Upper lobe of left lung (tissue), 6 donors: Measurements from ENCODE around the gene GRIN2A. TPM values are rescaled to one million over a fixed set of nuclear protein-coding genes. Genes with fewer than 3 reads are reported as not detected.

Experiments used
- ATAC-seq, 2 donors: fragments of 200-7000 bp; cut with Tn5 transposase; one replicate each; pipeline ENCODE4 v1.9.1; 2022; ENCODE audit warnings: mild to moderate bottlenecking in 2 of 2, moderate library complexity in 2 of 2; ENCODE audit not compliant: low FRiP score in 2 of 2
- DNase-seq, 2 donors: peaks; one replicate each; pipeline ENCODE4 v3.0.0-alpha.2; 2019 to 2020
- H3K27ac ChIP-seq, 4 donors: fragments of 200-600 bp; sonication (generic); one replicate each; pipeline ENCODE4 v1.5.1; 2016 to 2019
- H3K27me3 ChIP-seq, 4 donors: fragments of 200-600 bp; sonication (generic); one replicate each; pipeline ENCODE4 v1.5.1; 2017 to 2019
- H3K36me3 ChIP-seq, 4 donors: fragments of 200-600 bp; sonication (generic); one replicate each; pipeline ENCODE4 v1.5.1; 2016 to 2019
- H3K4me1 ChIP-seq, 4 donors: fragments of 200-600 bp; sonication (generic); one replicate each; pipeline ENCODE4 v1.5.1; 2018 to 2019
- H3K4me3 ChIP-seq, 4 donors: fragments of 200-600 bp; sonication (generic); one replicate each; pipeline ENCODE4 v1.5.1; 2017 to 2019; ENCODE audit warnings: mild to moderate bottlenecking in 2 of 4, moderate library complexity in 1 of 4
- H3K9me3 ChIP-seq, 4 donors: fragments of 200-600 bp; sonication (generic); one replicate each; pipeline ENCODE4 v1.5.1; 2018 to 2019
- EP300 ChIP-seq, 4 donors: sonication (generic); formaldehyde crosslinking; IDR thresholded peaks; one replicate each; pipeline ENCODE4 v1.5.1; 2017; ENCODE audit warnings: antibody characterized with exemption in 4 of 4, control low read depth in 2 of 4
- POLR2A ChIP-seq, 4 donors: fragments of 450-650 bp; IDR thresholded peaks; one replicate each; pipeline ENCODE4 v1.5.1; 2016 to 2017; ENCODE audit warnings: antibody characterized with exemption in 4 of 4, mild to moderate bottlenecking in 2 of 4
- POLR2AphosphoS5 ChIP-seq, 2 donors: sonication (generic); formaldehyde crosslinking; IDR thresholded peaks; one replicate each; pipeline ENCODE4 v1.5.1; 2017; ENCODE audit warnings: antibody characterized with exemption in 2 of 2
- WGBS, 2 donors: methylation state at CpG; one replicate each; pipeline ENCODE4 v1.1.5; 2017 to 2018; 5-methylcytosine and 5-hydroxymethylcytosine counted together
- total RNA-seq, 6 donors: library from RNA; depleted of rRNA in 4 of 6; stranded (reverse); fragments of >200 nt in 4 of 6; gene quantifications; one replicate each; pipeline versions ENCODE4 v1.1.0 to v1.2.1, GENCODE V29; 2016 to 2021
- TF ChIP-seq, protein P1 (sequence below), 6 experiments: fragments of 450-650 bp in 4 of 6; fragments of 200-600 bp in 2 of 6; sonication (generic) in 2 of 6; IDR thresholded peaks; one replicate each; pipeline ENCODE4 v1.5.1; 2016 to 2019; ENCODE audit warnings: antibody characterized with exemption in 6 of 6
- donor health status: DM: no; HTN: no; CAD: no; lungs with moderate emphysema.
- donor health status: DM: no; HTN: yes; CAD: no; lungs with severe emphysema.

The GRIN2A gene
- total RNA-seq, 6 donors from 2014 or later, result 0.11 to 0.57 (median 0.30) TPM; not detected in 3

GRCh38 chr16:9874219-9874618 lies 308.0 kb downstream of the GRIN2A start:
- 68 to 70% methylated on average over 6 to 7 of the region's 7 CpGs for WGBS, 2 donors
- DNase-seq (no peak), ATAC-seq (no peak)

DNA sequence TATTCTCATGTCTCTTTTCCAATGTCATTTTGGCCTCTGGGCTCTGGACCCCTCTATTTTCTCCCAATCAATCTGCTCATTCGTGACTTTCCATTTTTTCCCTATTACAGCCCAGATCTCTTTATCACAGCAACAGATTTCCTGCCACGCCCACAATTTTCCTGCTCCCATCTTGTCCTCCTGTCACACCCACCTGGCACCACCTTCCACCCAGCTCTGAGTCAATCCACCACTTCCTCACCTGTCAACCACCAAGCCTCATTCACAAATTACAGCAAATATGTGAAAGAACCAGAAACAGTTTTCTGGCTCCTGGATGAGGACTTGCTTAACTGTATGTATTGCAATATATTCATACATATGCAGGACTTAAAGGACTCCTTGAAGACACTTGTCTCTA lies 311.3 kb downstream of the GRIN2A start:
- TF ChIP-seq EP300 (IDR thresholded peaks at IDR 0.05) (no peak), POLR2A (IDR thresholded peaks at IDR 0.05) (no peak), POLR2AphosphoS5 (IDR thresholded peaks at IDR 0.05) (no peak)
- TF ChIP-seq, protein P1, sequence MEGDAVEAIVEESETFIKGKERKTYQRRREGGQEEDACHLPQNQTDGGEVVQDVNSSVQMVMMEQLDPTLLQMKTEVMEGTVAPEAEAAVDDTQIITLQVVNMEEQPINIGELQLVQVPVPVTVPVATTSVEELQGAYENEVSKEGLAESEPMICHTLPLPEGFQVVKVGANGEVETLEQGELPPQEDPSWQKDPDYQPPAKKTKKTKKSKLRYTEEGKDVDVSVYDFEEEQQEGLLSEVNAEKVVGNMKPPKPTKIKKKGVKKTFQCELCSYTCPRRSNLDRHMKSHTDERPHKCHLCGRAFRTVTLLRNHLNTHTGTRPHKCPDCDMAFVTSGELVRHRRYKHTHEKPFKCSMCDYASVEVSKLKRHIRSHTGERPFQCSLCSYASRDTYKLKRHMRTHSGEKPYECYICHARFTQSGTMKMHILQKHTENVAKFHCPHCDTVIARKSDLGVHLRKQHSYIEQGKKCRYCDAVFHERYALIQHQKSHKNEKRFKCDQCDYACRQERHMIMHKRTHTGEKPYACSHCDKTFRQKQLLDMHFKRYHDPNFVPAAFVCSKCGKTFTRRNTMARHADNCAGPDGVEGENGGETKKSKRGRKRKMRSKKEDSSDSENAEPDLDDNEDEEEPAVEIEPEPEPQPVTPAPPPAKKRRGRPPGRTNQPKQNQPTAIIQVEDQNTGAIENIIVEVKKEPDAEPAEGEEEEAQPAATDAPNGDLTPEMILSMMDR (IDR thresholded peaks at IDR 0.05), result no peak
- Histone ChIP-seq H3K36me3 (no peaks in the 10 kb centered on the region), H3K4me1 (no peaks in the 10 kb centered on the region), H3K27me3 (no peaks in the 10 kb centered on the region), H3K9me3 (no peaks in the 10 kb centered on the region), H3K4me3 (no peak overlapping the region), H3K27ac (no peak overlapping the region)
- ATAC-seq (no peak), DNase-seq (no peak)
- 70 to 74% methylated on average over 2 of the region's 2 CpGs for WGBS, 2 donors

More at GRCh38 chr16:9874219-9874618, 308.0 kb downstream of the GRIN2A start:
- H3K4me3 ChIP-seq, result no peak overlapping the region
- no peaks in the 10 kb centered on the region for H3K36me3 ChIP-seq
- H3K27me3 ChIP-seq, result no peaks in the 10 kb centered on the region
- TF ChIP-seq, protein P1 (IDR thresholded peaks at IDR 0.05), result no peak
- TF ChIP-seq EP300 (IDR thresholded peaks at IDR 0.05) (no peak), POLR2A (IDR thresholded peaks at IDR 0.05) (no peak), POLR2AphosphoS5 (IDR thresholded peaks at IDR 0.05) (no peak)
- H3K27ac ChIP-seq, result no peak overlapping the region
- no peaks in the 10 kb centered on the region for H3K4me1 ChIP-seq
- H3K9me3 ChIP-seq, result no peaks in the 10 kb centered on the region

GRCh38 chr16:9869776-9870175 lies 312.5 kb downstream of the GRIN2A start:
- WGBS, 2 donors, result 81 to 82% methylated on average over 3 of the region's 3 CpGs
- H3K9me3 ChIP-seq, result no peaks in the 10 kb centered on the region
- ATAC-seq, result no peak

GRCh38 chr16:9868606-9869149 lies 313.6 kb downstream of the GRIN2A start:
- TF ChIP-seq EP300 (IDR thresholded peaks at IDR 0.05), result no peak
- TF ChIP-seq, protein P1 (IDR thresholded peaks at IDR 0.05), result no peak
- TF ChIP-seq POLR2A (IDR thresholded peaks at IDR 0.05), result no peak
- TF ChIP-seq POLR2AphosphoS5 (IDR thresholded peaks at IDR 0.05), result no peak
- WGBS, 2 donors, result 86 to 91% methylated on average over 2 of the region's 2 CpGs
- no peak overlapping the region for H3K27ac ChIP-seq
- H3K4me3 ChIP-seq, result no peak overlapping the region
- ATAC-seq, result no peak
- H3K27me3 ChIP-seq, result no peaks in the 10 kb centered on the region
- H3K9me3 ChIP-seq, result no peaks in the 10 kb centered on the region
- H3K36me3 ChIP-seq, result no peaks in the 10 kb centered on the region
- no peaks in the 10 kb centered on the region for H3K4me1 ChIP-seq
- no peak for DNase-seq

More at GRCh38 chr16:9869776-9870175, 312.5 kb downstream of the GRIN2A start:
- no peak for DNase-seq
- no peak overlapping the region for H3K27ac ChIP-seq
- H3K4me3 ChIP-seq, result no peak overlapping the region
- H3K27me3 ChIP-seq, result no peaks in the 10 kb centered on the region
- no peak for TF ChIP-seq EP300 (IDR thresholded peaks at IDR 0.05)
- no peak for TF ChIP-seq POLR2A (IDR thresholded peaks at IDR 0.05)
- no peak for TF ChIP-seq POLR2AphosphoS5 (IDR thresholded peaks at IDR 0.05)
- TF ChIP-seq, protein P1 (IDR thresholded peaks at IDR 0.05), result no peak
- H3K36me3 ChIP-seq, result no peaks in the 10 kb centered on the region
- no peaks in the 10 kb centered on the region for H3K4me1 ChIP-seq

DNA sequence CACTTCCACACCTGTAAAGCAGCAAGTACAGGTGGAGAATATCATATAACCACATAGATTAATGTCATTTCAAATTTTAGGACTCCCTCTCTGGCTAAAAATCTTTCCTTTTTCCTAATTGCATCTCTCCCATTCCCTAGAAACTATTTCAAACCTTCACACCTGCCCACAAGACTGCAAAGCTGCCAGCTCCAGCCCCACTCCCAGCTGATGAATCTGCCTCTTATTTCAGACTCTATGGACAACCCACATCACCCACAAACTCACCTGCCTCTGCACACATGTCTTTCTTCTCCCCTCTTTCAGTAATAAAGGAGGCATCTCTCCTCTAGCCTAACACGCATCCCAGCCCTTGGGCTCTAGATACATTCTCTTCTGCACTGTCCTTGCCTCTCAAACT lies 315.1 kb downstream of the GRIN2A start:
- Histone ChIP-seq H3K4me1 (no peaks in the 10 kb centered on the region), H3K27me3 (no peaks in the 10 kb centered on the region), H3K27ac (no peak overlapping the region), H3K36me3 (no peaks in the 10 kb centered on the region), H3K9me3 (no peaks in the 10 kb centered on the region), H3K4me3 (no peak overlapping the region)
- 89 to 96% methylated on average over 1 of the region's 1 CpG for WGBS, 2 donors
- no peak for TF ChIP-seq EP300 (IDR thresholded peaks at IDR 0.05)
- TF ChIP-seq, protein P1 (IDR thresholded peaks at IDR 0.05), result no peak
- no peak for TF ChIP-seq POLR2AphosphoS5 (IDR thresholded peaks at IDR 0.05)
- TF ChIP-seq POLR2A (IDR thresholded peaks at IDR 0.05), result no peak
- DNase-seq, result no peak
- ATAC-seq, result no peak
